ENCODE data around the gene PCNT. TPM values are rescaled to one million over a fixed set of nuclear protein-coding genes. Genes with fewer than 3 reads are reported as not detected.

Gene PCNT
- polyA plus RNA-seq, 1 donor from 2014 or later, result 28.2 TPM

DNA sequence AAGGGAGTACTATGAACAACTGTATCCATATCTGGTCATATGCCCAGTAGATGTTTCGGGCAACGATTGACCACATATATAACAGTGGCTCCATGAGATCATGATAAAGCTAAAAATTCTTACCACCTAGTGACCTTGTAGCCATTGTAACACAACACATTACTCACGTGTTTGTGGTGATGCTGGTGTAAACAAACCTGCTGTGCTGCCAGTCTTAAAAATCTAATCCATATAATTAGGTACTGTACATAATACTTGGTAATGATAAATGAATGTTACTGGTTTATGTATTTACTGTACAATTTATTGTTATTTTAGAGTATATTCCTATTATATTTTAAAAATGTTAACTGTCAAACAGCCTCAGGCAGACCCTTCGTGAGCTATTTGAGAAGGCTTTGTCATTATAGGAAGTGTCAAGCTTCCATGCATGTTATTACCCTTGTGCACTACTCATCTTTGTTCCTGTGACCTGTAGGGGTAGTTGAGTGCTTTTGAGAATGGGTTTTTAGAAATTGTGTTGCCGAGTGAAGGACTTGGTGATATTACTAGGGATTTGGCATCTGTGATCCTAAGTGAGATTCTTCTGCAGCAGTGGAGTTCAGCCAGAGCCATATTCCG, 158.4 kb downstream of the PCNT start:
- Histone ChIP-seq H3K27ac (ENCODE audit: low read length) (no peak overlapping the region), H3K9me3 (ENCODE audit: low read length) (no peaks in the 10 kb centered on the region), H3K9ac (ENCODE audit: low read length) (no peak overlapping the region), H3K4me3 (ENCODE audit: low read length) (no peak overlapping the region), H4K20me1 (ENCODE audit: insufficient read depth) (no peaks in the 10 kb centered on the region), H3K9me2 (ENCODE audit: insufficient read depth, low read length) (no peaks in the 10 kb centered on the region), H3K27me3 (ENCODE audit: insufficient read depth, low read depth, low read length) (no peaks in the 10 kb centered on the region), H2AFZ (ENCODE audit: low read depth, low read length) (no peak overlapping the region), H3K36me3 (ENCODE audit: insufficient read depth, low read length) (no peaks in the 10 kb centered on the region), H3K79me2 (replicated peaks; ENCODE audit: insufficient read depth, low read length) (no peaks in the 10 kb centered on the region), H3K4me2 (ENCODE audit: low read length) (no peak overlapping the region), H3F3A (ENCODE audit: insufficient read depth, low read length, poor library complexity, severe bottlenecking) (no peaks in the 10 kb centered on the region)
- TF ChIP-seq TAF1 (IDR thresholded peaks at IDR 0.05; ENCODE audit: low read depth), result no peak
- no peak for TF ChIP-seq POLR2AphosphoS5 (IDR thresholded peaks at IDR 0.05)

GRCh38 chr21:46482846-46483231, 158.9 kb downstream of the PCNT start:
- TF ChIP-seq MXI1 (conservative IDR thresholded peaks at IDR 0.05; ENCODE audit: poor library complexity, severe bottlenecking), result no peak
- no peak for TF ChIP-seq TAF1 (IDR thresholded peaks at IDR 0.05; ENCODE audit: low read depth)
- no peak for TF ChIP-seq EZH2 (IDR thresholded peaks at IDR 0.05; ENCODE audit: borderline replicate concordance, insufficient read depth, low read length, poor library complexity, severe bottlenecking)
- no peak for TF ChIP-seq SMC3 (conservative IDR thresholded peaks at IDR 0.05; ENCODE audit: poor library complexity)
- TF ChIP-seq, protein P1, sequence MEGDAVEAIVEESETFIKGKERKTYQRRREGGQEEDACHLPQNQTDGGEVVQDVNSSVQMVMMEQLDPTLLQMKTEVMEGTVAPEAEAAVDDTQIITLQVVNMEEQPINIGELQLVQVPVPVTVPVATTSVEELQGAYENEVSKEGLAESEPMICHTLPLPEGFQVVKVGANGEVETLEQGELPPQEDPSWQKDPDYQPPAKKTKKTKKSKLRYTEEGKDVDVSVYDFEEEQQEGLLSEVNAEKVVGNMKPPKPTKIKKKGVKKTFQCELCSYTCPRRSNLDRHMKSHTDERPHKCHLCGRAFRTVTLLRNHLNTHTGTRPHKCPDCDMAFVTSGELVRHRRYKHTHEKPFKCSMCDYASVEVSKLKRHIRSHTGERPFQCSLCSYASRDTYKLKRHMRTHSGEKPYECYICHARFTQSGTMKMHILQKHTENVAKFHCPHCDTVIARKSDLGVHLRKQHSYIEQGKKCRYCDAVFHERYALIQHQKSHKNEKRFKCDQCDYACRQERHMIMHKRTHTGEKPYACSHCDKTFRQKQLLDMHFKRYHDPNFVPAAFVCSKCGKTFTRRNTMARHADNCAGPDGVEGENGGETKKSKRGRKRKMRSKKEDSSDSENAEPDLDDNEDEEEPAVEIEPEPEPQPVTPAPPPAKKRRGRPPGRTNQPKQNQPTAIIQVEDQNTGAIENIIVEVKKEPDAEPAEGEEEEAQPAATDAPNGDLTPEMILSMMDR (IDR thresholded peaks at IDR 0.05; ENCODE audit: poor library complexity, severe bottlenecking), result no peak
- TF ChIP-seq EP300 (conservative IDR thresholded peaks at IDR 0.05; ENCODE audit: poor library complexity, severe bottlenecking), result no peak
- TF ChIP-seq RAD21 (conservative IDR thresholded peaks at IDR 0.05), result no peak
- no peak for TF ChIP-seq REST (IDR thresholded peaks at IDR 0.05; ENCODE audit: borderline replicate concordance)
- TF ChIP-seq POLR2AphosphoS5 (IDR thresholded peaks at IDR 0.05), result no peak
- H4K20me1 ChIP-seq (ENCODE audit: insufficient read depth), result no peaks in the 10 kb centered on the region
- no peak overlapping the region for H3K9ac ChIP-seq (ENCODE audit: low read length)
- H3K9me3 ChIP-seq (ENCODE audit: low read length), result no peaks in the 10 kb centered on the region
- no peaks in the 10 kb centered on the region for H3F3A ChIP-seq (ENCODE audit: insufficient read depth, low read length, poor library complexity, severe bottlenecking)
- no peaks in the 10 kb centered on the region for H3K79me2 ChIP-seq (replicated peaks; ENCODE audit: insufficient read depth, low read length)
- H2AFZ ChIP-seq (ENCODE audit: low read depth, low read length), result no peak overlapping the region
- H3K4me3 ChIP-seq (ENCODE audit: low read length), result no peak overlapping the region
- no peak overlapping the region for H3K27ac ChIP-seq (ENCODE audit: low read length)
- no peaks in the 10 kb centered on the region for H3K9me2 ChIP-seq (ENCODE audit: insufficient read depth, low read length)
- no peaks in the 10 kb centered on the region for H3K36me3 ChIP-seq (ENCODE audit: insufficient read depth, low read length)
- no peak overlapping the region for H3K4me2 ChIP-seq (ENCODE audit: low read length)
- H3K27me3 ChIP-seq (ENCODE audit: insufficient read depth, low read depth, low read length), result no peaks in the 10 kb centered on the region
